ENCODE measurements around the gene CCDC73. TPM values are rescaled to one million over a fixed set of nuclear protein-coding genes. Genes with fewer than 3 reads are reported as not detected.
A peak's percentile ranks its signal among the peaks of the same experiment; 100 is the strongest.

CCDC73 gene
- total RNA-seq, 1 donor from 2014 or later: not detected

GRCh38 chr11:32809313-32809712 is 14.9 kb upstream of the CCDC73 start:
- H3K27me3 Mint-ChIP-seq (ENCODE audit: low read depth, unreplicated experiment): no peaks in the 10 kb centered on the region
- TF ChIP-seq CTCF (IDR thresholded peaks at IDR 0.05; ENCODE audit: insufficient read depth, low read depth, low read length) (peak; percentile 83), EZH2 (IDR thresholded peaks at IDR 0.05; ENCODE audit: insufficient read depth, low read length) (no peak)
- Histone ChIP-seq H3K9ac (ENCODE audit: low read length) (no peak overlapping the region), H3K27me3 (ENCODE audit: insufficient read depth, low read length) (peaks cover 2% of the 10 kb centered on the region), H3K27ac (ENCODE audit: low read depth, low read length) (no peak overlapping the region), H4K20me1 (ENCODE audit: insufficient read depth, low read length) (no peaks in the 10 kb centered on the region), H3K4me2 (ENCODE audit: low read length) (no peak overlapping the region), H3K4me3 (ENCODE audit: insufficient read depth, low read depth, low read length) (no peak overlapping the region), H3K4me1 (ENCODE audit: insufficient read depth, low read length) (no peaks in the 10 kb centered on the region), H3K79me2 (ENCODE audit: insufficient read depth, low read length) (no peaks in the 10 kb centered on the region), H3K36me3 (ENCODE audit: insufficient read depth, low read length) (no peaks in the 10 kb centered on the region), H3K9me3 (ENCODE audit: insufficient read depth, low read depth, low read length) (no peaks in the 10 kb centered on the region), H2AFZ (ENCODE audit: low read depth, low read length) (no peak overlapping the region)
- H3K9me3 Mint-ChIP-seq (ENCODE audit: unreplicated experiment): no peaks in the 10 kb centered on the region
- H3K4me1 Mint-ChIP-seq (ENCODE audit: low read depth, unreplicated experiment): no peaks in the 10 kb centered on the region
- H3K36me3 Mint-ChIP-seq (ENCODE audit: low read depth, unreplicated experiment): no peaks in the 10 kb centered on the region
- DNase-seq (ENCODE audit: low read depth) (peak; percentile 49), FAIRE-seq (peak; percentile 9)
- no peak overlapping the region for H3K27ac Mint-ChIP-seq (ENCODE audit: unreplicated experiment)
- H3K4me3 Mint-ChIP-seq (ENCODE audit: unreplicated experiment): no peak overlapping the region

- no peak overlapping the region for H3K27ac Mint-ChIP-seq (ENCODE audit: unreplicated experiment)
- DNase-seq (ENCODE audit: low read depth) (no peak), FAIRE-seq (no peak)
- no peaks in the 10 kb centered on the region for H3K4me1 Mint-ChIP-seq (ENCODE audit: low read depth, unreplicated experiment)
- H3K4me3 Mint-ChIP-seq (ENCODE audit: unreplicated experiment): no peak overlapping the region
- H4K20me1 ChIP-seq (ENCODE audit: insufficient read depth, low read length): no peaks in the 10 kb centered on the region
- no peaks in the 10 kb centered on the region for H3K27me3 ChIP-seq (ENCODE audit: insufficient read depth, low read length)
- no peaks in the 10 kb centered on the region for H3K36me3 ChIP-seq (ENCODE audit: insufficient read depth, low read length)
- no peak overlapping the region for H2AFZ ChIP-seq (ENCODE audit: low read depth, low read length)
- no peaks in the 10 kb centered on the region for H3K79me2 ChIP-seq (ENCODE audit: insufficient read depth, low read length)
- TF ChIP-seq EZH2 (IDR thresholded peaks at IDR 0.05; ENCODE audit: insufficient read depth, low read length) (no peak), CTCF (IDR thresholded peaks at IDR 0.05; ENCODE audit: insufficient read depth, low read depth, low read length) (no peak)
- H3K27ac ChIP-seq (ENCODE audit: low read depth, low read length): no peak overlapping the region
- H3K4me3 ChIP-seq (ENCODE audit: insufficient read depth, low read depth, low read length): no peak overlapping the region
- no peaks in the 10 kb centered on the region for H3K36me3 Mint-ChIP-seq (ENCODE audit: low read depth, unreplicated experiment)
- H3K9me3 ChIP-seq (ENCODE audit: insufficient read depth, low read depth, low read length): no peaks in the 10 kb centered on the region
- peaks cover 3% of the 10 kb centered on the region for H3K27me3 Mint-ChIP-seq (ENCODE audit: low read depth, unreplicated experiment)
- H3K9ac ChIP-seq (ENCODE audit: low read length): no peak overlapping the region
- no peaks in the 10 kb centered on the region for H3K4me1 ChIP-seq (ENCODE audit: insufficient read depth, low read length)
- H3K9me3 Mint-ChIP-seq (ENCODE audit: unreplicated experiment): peaks cover 2% of the 10 kb centered on the region
- no peak overlapping the region for H3K4me2 ChIP-seq (ENCODE audit: low read length)
These were observed 2.0 kb upstream of the CCDC73 start for GRCh38 chr11:32796425-32796824.

GRCh38 chr11:32792948-32793475 is 1.4 kb downstream of the CCDC73 start:
- peak overlapping the region; percentile 82 for H3K4me2 ChIP-seq (ENCODE audit: low read length)
- no peaks in the 10 kb centered on the region for H3K9me3 ChIP-seq (ENCODE audit: insufficient read depth, low read depth, low read length)
- no peaks in the 10 kb centered on the region for H3K79me2 ChIP-seq (ENCODE audit: insufficient read depth, low read length)
- H3K36me3 Mint-ChIP-seq (ENCODE audit: low read depth, unreplicated experiment): no peaks in the 10 kb centered on the region
- H3K9me3 Mint-ChIP-seq (ENCODE audit: unreplicated experiment): peaks cover 2% of the 10 kb centered on the region
- H3K27ac ChIP-seq (ENCODE audit: low read depth, low read length): no peak overlapping the region
- peak overlapping the region; percentile 18 for H3K4me3 ChIP-seq (ENCODE audit: insufficient read depth, low read depth, low read length)
- no peaks in the 10 kb centered on the region for H3K4me1 ChIP-seq (ENCODE audit: insufficient read depth, low read length)
- no peaks in the 10 kb centered on the region for H4K20me1 ChIP-seq (ENCODE audit: insufficient read depth, low read length)
- FAIRE-seq: no peak
- no peaks in the 10 kb centered on the region for H3K36me3 ChIP-seq (ENCODE audit: insufficient read depth, low read length)
- H3K27me3 Mint-ChIP-seq (ENCODE audit: low read depth, unreplicated experiment): peaks cover 3% of the 10 kb centered on the region
- no peak overlapping the region for H3K4me3 Mint-ChIP-seq (ENCODE audit: unreplicated experiment)
- H3K4me1 Mint-ChIP-seq (ENCODE audit: low read depth, unreplicated experiment): no peaks in the 10 kb centered on the region
- H2AFZ ChIP-seq (ENCODE audit: low read depth, low read length): peak overlapping the region; percentile 54
- TF ChIP-seq EZH2 (IDR thresholded peaks at IDR 0.05; ENCODE audit: insufficient read depth, low read length) (no peak), CTCF (IDR thresholded peaks at IDR 0.05; ENCODE audit: insufficient read depth, low read depth, low read length) (peak; percentile 81)
- peak overlapping the region; percentile 50 for H3K9ac ChIP-seq (ENCODE audit: low read length)
- DNase-seq (ENCODE audit: low read depth): peak; percentile 2
- no peaks in the 10 kb centered on the region for H3K27me3 ChIP-seq (ENCODE audit: insufficient read depth, low read length)
- no peak overlapping the region for H3K27ac Mint-ChIP-seq (ENCODE audit: unreplicated experiment)
